Fibroblast of skin of right biceps (primary cell): ENCODE measurements around the gene CCDC144A.
A peak's percentile ranks its signal among the peaks of the same experiment; 100 is the strongest.
"Not testable (repeated sequence)": the region's sequence is repeated elsewhere in the genome, so short reads cannot be mapped to it uniquely, and the experiment has no call there.

Experiments
- DNase-seq: peaks from one replicate; pipeline ENCODE4 v3.0.0-alpha.2; 2013

Gene CCDC144A, protein sequence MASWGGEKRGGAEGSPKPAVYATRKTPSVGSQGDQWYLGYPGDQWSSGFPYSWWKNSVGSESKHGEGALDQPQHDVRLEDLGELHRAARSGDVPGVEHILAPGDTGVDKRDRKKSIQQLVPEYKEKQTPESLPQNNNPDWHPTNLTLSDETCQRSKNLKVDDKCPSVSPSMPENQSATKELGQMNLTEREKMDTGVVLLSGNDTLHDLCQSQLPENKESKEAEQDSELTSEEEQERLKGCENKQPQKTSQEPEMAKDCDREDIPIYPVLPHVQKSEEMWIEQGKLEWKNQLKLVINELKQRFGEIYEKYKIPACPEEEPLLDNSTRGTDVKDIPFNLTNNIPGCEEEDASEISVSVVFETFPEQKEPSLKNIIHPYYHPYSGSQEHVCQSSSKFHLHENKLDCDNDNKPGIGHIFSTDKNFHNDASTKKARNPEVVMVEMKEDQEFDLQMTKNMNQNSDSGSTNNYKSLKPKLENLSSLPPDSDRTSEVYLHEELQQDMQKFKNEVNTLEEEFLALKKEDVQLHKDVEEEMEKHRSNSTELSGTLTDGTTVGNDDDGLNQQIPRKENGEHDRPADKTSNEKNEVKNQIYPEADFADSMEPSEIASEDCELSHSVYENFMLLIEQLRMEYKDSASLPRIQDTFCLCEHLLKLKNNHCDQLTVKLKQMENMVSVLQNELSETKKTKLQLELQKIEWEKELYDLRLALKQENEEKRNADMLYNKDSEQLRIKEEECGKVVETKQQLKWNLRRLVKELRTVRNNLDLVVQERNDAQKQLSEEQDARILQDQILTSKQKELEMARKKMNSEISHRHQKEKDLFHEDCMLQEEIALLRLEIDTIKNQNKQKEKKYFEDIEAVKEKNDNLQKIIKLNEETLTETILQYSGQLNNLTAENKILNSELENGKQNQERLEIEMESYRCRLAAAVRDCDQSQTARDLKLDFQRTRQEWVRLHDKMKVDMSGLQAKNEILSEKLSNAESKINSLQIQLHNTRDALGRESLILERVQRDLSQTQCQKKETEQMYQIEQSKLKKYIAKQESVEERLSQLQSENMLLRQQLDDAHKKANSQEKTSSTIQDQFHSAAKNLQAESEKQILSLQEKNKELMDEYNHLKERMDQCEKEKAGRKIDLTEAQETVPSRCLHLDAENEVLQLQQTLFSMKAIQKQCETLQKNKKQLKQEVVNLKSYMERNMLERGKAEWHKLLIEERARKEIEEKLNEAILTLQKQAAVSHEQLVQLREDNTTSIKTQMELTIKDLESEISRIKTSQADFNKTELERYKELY (N-terminal part only)

GRCh38 chr17:16689731-16690281 lies at the start of gene CCDC144A:
Gene CCDC144A (plus strand): TSS chr17:16690241. CDS start chr17:16690401, 160 bp downstream.
- peak; percentile 8 for DNase-seq

- DNase-seq = no peak
These were observed 40.5 kb upstream of the CCDC144A start for GRCh38 chr17:16649585-16649984.

DNA sequence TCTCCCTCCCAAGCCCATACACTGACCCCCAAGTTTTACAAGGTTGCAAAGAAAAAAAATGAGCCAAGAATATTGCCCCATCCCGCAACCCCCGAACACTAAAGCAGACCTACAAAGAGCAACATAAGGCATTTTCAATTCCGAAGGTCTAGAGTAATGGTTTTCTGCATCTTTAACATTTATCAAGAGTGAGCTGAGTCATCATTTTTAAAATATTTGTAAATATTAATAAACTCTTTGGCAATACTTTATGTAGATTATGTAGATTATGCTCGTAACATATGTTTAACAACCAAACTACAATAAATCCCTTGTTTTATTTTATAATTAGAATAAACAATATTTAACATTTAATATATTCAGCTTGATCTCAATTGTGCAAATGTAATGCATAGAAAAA lies 37.8 kb upstream of the CCDC144A start:
- DNase-seq = no peak

DNA sequence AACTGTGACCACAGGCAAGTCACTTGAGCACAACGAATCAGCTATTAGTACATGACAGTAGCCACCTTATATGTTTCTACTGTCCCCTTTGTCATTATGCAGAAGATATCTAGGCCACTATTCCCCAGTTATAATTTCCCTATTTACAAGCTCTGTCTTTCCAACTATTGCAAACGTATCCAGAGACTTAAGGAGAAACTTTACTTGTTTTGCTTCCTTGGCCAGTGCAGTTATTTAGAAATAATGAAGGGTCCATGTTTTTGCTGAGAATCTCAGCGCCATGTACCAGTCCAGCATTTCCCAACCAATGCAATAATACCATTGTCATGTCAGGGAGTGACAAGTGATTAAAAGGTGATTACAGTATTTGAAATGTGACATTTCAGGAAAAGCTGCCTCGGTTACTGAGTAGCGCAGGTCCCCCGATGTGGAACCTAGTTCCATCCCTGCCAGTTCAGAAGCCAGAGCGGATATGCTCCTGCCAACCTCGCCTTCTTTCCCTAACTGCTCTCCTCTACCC lies 37.1 kb upstream of the CCDC144A start:
- no peak for DNase-seq

- peak; percentile 91 for DNase-seq
These were observed 36.5 kb upstream of the CCDC144A start, which contains the start of gene ZNF624 for GRCh38 chr17:16653367-16654041. Gene ZNF624 (minus strand): TSS chr17:16653850.

- no peak for DNase-seq
These were observed 28.8 kb upstream of the CCDC144A start for GRCh38 chr17:16661217-16661616.

GRCh38 chr17:16662936-16663335 lies 27.1 kb upstream of the CCDC144A start:
- peak; percentile 20 for DNase-seq

DNA sequence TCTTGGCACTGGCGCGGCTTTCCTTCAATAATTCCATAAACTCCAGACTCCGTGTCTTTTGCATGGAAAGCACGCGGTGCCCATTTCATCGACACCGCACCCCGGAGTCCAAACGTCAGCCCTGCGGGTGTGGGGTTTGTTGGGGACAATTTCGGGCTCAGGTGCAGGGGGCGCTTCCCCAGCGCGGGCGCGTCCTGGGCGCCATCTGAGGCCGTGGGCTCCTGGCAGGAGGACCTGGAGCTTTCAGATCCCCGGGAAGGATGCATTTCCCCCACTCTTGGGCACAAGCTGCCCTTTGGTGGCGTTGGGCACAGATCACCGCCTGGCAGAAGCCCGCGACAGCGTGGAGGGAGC lies 23.5 kb upstream of the CCDC144A start:
- DNase-seq = not testable (repeated sequence)

DNA sequence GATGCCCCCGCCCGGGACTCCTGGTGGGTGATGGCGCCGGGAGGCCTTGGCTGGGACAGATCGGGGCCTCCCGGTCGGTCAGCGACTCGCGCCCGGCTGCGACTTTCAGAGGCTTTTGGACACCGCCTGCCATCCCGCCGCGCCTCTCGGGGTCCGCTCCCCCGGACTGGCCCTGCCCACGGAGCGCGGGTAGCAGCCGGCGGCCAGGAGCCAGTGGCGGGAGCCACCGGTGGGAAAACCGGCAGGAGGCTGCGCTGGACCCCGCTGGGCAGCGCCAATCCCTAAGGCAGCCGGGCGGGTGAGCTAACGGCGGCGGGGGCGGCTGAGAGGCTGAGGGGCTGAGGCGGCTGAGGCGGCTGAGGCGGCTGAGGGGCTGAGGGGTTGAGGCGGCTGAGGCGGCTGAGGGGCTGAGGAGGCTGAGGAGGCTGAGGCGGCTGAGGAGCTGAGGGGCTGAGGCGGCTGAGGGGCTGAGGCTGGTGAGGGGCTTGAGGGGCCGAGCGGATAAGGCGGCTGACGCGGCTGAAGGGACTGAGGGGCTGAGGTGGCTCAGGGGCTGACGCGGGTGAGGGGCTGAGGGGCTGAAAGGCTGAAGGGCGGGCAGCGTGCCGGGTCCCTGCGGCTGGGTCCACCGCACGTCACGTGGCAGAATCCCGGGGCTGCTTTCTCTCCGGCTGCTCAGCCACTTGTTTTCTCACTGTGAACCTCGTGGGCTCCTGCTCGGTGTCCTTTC lies 23.0 kb upstream of the CCDC144A start:
- DNase-seq = not testable (repeated sequence)

DNA sequence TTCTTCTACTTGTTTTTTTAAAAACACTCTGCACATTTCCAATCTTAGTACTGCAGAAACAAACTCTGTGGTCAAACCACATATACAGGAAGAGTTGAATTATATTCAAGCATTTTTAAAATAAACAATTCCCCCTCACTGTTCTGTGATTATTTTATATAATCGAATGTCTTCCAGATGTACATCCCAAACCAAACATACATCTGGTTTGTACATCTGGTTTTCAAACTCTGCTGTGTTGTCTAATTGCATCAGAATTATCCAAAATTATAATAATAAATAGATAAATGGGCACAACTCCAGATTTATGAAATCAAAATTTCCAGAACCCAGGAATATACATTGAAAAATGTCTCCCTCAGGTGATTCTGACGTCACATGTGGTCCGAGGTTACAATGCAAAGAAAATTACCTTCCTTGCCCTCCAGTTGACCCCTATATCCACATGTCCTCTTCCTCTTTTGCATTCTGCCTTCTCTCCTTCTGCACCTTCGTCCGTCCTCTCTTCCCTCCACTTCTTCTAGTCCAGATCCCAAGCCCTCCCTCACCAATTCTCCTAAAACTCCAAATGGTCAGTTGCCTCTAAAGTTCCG lies 13.3 kb upstream of the CCDC144A start:
- DNase-seq = no peak

DNA sequence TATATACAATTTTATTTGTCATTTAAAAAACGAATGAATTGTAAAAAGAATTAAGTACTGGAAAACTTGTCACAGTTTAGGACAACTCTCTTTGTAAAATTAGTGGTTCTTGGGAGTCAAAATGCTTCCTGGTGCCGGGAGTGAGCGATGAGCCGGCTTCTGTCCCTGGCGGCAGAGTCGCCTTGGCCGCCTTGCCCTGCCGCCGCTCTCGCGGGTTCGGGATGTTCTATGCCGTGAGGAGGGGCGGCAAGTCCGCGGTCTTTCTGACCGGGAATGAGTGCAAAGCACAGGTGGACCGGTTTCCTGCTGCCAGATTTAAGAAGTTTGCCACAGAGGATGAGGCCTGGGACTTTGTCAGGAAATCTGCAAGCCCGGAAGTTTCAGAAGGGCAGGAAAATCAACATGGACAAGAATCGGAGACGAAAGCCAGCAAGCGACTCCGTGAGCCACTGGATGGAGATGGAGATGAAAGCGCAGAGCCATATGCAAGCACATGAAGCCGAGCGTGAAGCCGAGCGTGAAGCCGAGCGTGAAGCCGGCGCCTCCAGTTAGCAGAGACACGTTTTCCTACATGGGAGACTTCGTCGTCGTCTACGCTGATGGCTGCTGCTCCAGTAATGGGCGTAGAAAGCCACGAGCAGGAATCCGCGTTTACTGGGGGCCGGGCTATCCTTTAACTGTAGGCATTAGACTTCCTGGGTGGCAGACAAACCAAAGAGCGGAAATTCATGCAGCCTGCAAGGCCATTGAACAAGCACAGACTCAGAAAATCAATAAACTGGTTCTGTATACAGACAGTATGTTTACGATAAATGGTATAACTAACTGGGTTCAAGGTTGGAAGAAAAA lies 6.5 kb upstream of the CCDC144A start:
- DNase-seq = not testable (repeated sequence)

GRCh38 chr17:16686019-16686418 lies 4.0 kb upstream of the CCDC144A start:
- DNase-seq = not testable (repeated sequence)

- not testable (repeated sequence) for DNase-seq
These were observed 2.9 kb upstream of the CCDC144A start for GRCh38 chr17:16687151-16687550.

DNA sequence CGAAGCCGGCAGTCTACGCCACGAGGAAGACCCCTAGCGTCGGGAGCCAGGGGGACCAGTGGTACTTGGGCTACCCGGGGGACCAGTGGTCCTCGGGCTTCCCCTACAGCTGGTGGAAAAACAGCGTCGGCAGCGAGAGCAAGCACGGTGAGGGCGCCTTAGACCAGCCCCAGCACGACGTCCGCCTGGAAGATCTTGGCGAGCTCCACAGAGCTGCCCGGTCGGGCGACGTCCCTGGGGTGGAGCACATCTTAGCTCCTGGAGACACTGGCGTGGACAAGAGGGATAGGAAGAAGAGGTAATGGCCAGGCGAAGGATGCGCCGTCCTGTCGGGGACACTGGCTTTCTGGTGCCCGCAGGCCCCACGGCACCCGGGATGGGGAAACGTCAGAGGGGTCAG lies 406 bp downstream of the CCDC144A start:
- not testable (repeated sequence) for DNase-seq

GRCh38 chr17:16697603-16698002 lies 7.6 kb downstream of the CCDC144A start:
- not testable (repeated sequence) for DNase-seq

GRCh38 chr17:16745492-16746203 lies 55.6 kb downstream of the CCDC144A start:
- peak; percentile 25 for DNase-seq

DNA sequence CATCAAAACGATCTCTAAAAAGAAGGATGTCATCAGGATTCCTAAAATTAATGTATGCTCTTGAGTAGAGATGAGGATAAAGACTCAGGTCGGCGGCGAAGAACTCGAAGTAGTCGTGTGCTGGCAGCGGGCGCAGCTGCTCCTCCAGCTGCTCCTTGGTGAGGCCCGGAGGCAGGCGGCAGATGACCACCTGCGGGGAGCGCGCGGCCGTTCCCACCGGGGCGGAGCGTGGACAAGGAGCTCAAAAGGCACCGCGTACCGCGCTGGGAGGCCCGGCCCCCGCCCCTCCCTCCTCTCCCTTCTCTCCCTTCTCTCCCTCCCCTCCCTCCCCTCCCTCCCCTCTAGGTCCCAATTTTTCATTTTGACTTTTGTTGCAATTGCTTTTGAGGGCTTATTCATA lies 56.5 kb downstream of the CCDC144A start:
- not testable (repeated sequence) for DNase-seq

DNA sequence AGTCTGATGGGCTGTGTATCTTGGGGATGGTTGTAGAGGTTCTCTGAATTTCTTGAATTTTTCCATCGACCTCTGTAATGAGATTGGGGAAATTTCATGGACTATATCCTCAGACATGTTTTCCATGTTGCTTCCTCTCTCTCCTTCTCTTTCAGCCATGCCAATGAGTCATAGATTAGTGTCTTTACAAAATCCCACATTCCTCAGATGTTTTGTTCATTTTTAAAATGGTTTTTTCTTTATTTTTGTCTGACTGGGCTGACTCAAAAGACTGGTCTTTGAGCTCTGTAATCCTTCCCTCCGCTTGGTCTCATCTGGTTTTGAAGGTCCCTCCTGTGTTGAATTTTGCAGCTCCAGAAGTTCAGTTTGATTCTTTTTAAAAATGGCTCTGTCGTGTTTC lies 60.5 kb downstream of the CCDC144A start:
- DNase-seq = not testable (repeated sequence)
